ENCODE results near the gene TMEM81. TPM values are rescaled to one million over a fixed set of nuclear protein-coding genes. Genes with fewer than 3 reads are reported as not detected.

TMEM81 gene
- total RNA-seq, 2 donors from 2014 or later = 4.9 to 6.2 TPM

GRCh38 chr1:205098242-205098641 is 14.0 kb upstream of the TMEM81 start:
- H3K36me3 Mint-ChIP-seq (ENCODE audit: low read depth) = peaks cover 80% of the 10 kb centered on the region
- Histone ChIP-seq H3K27ac (ENCODE audit: low read depth, low read length) (no peak overlapping the region), H3K4me3 (ENCODE audit: low read length) (no peak overlapping the region), H3K27me3 (ENCODE audit: control insufficient read depth, insufficient read depth, low read length, poor library complexity, severe bottlenecking) (no peaks in the 10 kb centered on the region), H3K9ac (ENCODE audit: extremely low read depth, low read length, poor library complexity, severe bottlenecking) (no peak overlapping the region), H3K4me1 (ENCODE audit: control insufficient read depth, insufficient read depth, low read length) (no peaks in the 10 kb centered on the region), H3K9me3 (ENCODE audit: control insufficient read depth, low read length) (no peaks in the 10 kb centered on the region), H3K36me3 (ENCODE audit: control insufficient read depth, insufficient read depth, low read length) (peaks cover 93% of the 10 kb centered on the region)
- no peak for DNase-seq
- no peaks in the 10 kb centered on the region for H3K4me1 Mint-ChIP-seq
- H3K27ac Mint-ChIP-seq = no peak overlapping the region
- H3K27me3 Mint-ChIP-seq (ENCODE audit: insufficient read depth) = no peaks in the 10 kb centered on the region
- no peak overlapping the region for H3K4me3 Mint-ChIP-seq
- no peak for TF ChIP-seq CTCF (conservative IDR thresholded peaks at IDR 0.05)
- no peaks in the 10 kb centered on the region for H3K9me3 Mint-ChIP-seq

- H3K4me3 Mint-ChIP-seq = no peak overlapping the region
- DNase-seq = no peak
- Histone ChIP-seq H3K27me3 (ENCODE audit: control insufficient read depth, insufficient read depth, low read length, poor library complexity, severe bottlenecking) (no peaks in the 10 kb centered on the region), H3K36me3 (ENCODE audit: control insufficient read depth, insufficient read depth, low read length) (peaks cover 93% of the 10 kb centered on the region), H3K4me3 (ENCODE audit: low read length) (no peak overlapping the region), H3K4me1 (ENCODE audit: control insufficient read depth, insufficient read depth, low read length) (no peaks in the 10 kb centered on the region), H3K9ac (ENCODE audit: extremely low read depth, low read length, poor library complexity, severe bottlenecking) (no peak overlapping the region), H3K9me3 (ENCODE audit: control insufficient read depth, low read length) (no peaks in the 10 kb centered on the region), H3K27ac (ENCODE audit: low read depth, low read length) (no peak overlapping the region)
- TF ChIP-seq CTCF (conservative IDR thresholded peaks at IDR 0.05) = no peak
- no peaks in the 10 kb centered on the region for H3K4me1 Mint-ChIP-seq
- H3K27me3 Mint-ChIP-seq (ENCODE audit: insufficient read depth) = no peaks in the 10 kb centered on the region
- peaks cover 67% of the 10 kb centered on the region for H3K36me3 Mint-ChIP-seq (ENCODE audit: low read depth)
- H3K27ac Mint-ChIP-seq = no peak overlapping the region
- H3K9me3 Mint-ChIP-seq = no peaks in the 10 kb centered on the region
Observed at GRCh38 chr1:205095422-205095821, 11.2 kb upstream of the TMEM81 start.

GRCh38 chr1:205091043-205091740 is 6.9 kb upstream of the TMEM81 start:
- Mint-ChIP-seq H3K4me3 (no peak overlapping the region), H3K27ac (no peak overlapping the region), H3K27me3 (ENCODE audit: insufficient read depth) (no peaks in the 10 kb centered on the region), H3K9me3 (no peaks in the 10 kb centered on the region), H3K36me3 (ENCODE audit: low read depth) (peaks cover 55% of the 10 kb centered on the region), H3K4me1 (no peaks in the 10 kb centered on the region)
- TF ChIP-seq CTCF (conservative IDR thresholded peaks at IDR 0.05) = no peak
- Histone ChIP-seq H3K9ac (ENCODE audit: extremely low read depth, low read length, poor library complexity, severe bottlenecking) (no peak overlapping the region), H3K9me3 (ENCODE audit: control insufficient read depth, low read length) (no peaks in the 10 kb centered on the region), H3K27ac (ENCODE audit: low read depth, low read length) (no peak overlapping the region), H3K4me1 (ENCODE audit: control insufficient read depth, insufficient read depth, low read length) (no peaks in the 10 kb centered on the region), H3K36me3 (ENCODE audit: control insufficient read depth, insufficient read depth, low read length) (peaks cover 87% of the 10 kb centered on the region), H3K4me3 (ENCODE audit: low read length) (no peak overlapping the region), H3K27me3 (ENCODE audit: control insufficient read depth, insufficient read depth, low read length, poor library complexity, severe bottlenecking) (no peaks in the 10 kb centered on the region)
- no peak for DNase-seq
- WGBS, 2 experiments (ENCODE audit: insufficient coverage in 1 of 2, insufficient read length in 1 of 2) = 83 to 95% methylated on average over 3 to 4 of the region's 4 CpGs

Data from endodermal cell (in vitro differentiated cells).